Large intestine (tissue), 3 donors: ENCODE results near the gene FOXJ1. TPM values are rescaled to one million over a fixed set of nuclear protein-coding genes. Genes with fewer than 3 reads are reported as not detected.

ENCODE experiments used
- DNase-seq, 2 donors: peaks; one replicate each; pipeline versions ENCODE4 v3.0.0 to v3.0.0-alpha.2; 2013
- H3K27ac ChIP-seq: one replicate; pipeline ENCODE4 v1.5.1; 2013; ENCODE audit warnings: low read length
- H3K27me3 ChIP-seq: 2 replicates; pipeline ENCODE4 v1.6.1; 2013; ENCODE audit warnings: low read length; ENCODE audit not compliant: control insufficient read depth, insufficient read depth
- H3K36me3 ChIP-seq: 2 replicates; pipeline ENCODE4 v1.6.1; 2013; ENCODE audit warnings: low read length; ENCODE audit not compliant: control insufficient read depth, insufficient read depth
- H3K4me1 ChIP-seq: one replicate; pipeline ENCODE4 v1.6.1; 2013; ENCODE audit warnings: low read length; ENCODE audit not compliant: control insufficient read depth, insufficient read depth
- H3K4me3 ChIP-seq: one replicate; pipeline ENCODE4 v1.5.1; 2013; ENCODE audit warnings: low read length
- H3K9me3 ChIP-seq: one replicate; pipeline ENCODE4 v1.6.1; 2013; ENCODE audit warnings: mild to moderate bottlenecking, low read depth, low read length, moderate library complexity; ENCODE audit not compliant: control insufficient read depth
- WGBS: methylation state at CpG from one replicate; pipeline ENCODE4 v1.1.5; 2013; ENCODE audit warnings: low lambda C conversion rate; ENCODE audit not compliant: insufficient coverage; 5-methylcytosine and 5-hydroxymethylcytosine counted together
- polyA plus RNA-seq: library from polyadenylated mRNA; unstranded; fragments of 120-200 nt; gene quantifications from one replicate; pipeline ENCODE4 v1.2.1, GENCODE V29; 2013

The FOXJ1 gene
- polyA plus RNA-seq, 1 donor: 1.2 TPM

- no peaks in the 10 kb centered on the region for H3K27me3 ChIP-seq
- H3K4me1 ChIP-seq: peaks cover 16% of the 10 kb centered on the region
- DNase-seq: no peak
- peak overlapping the region; percentile 75 for H3K27ac ChIP-seq
- WGBS: 100% methylated on average over 1 of the region's 29 CpGs
- peaks cover 3% of the 10 kb centered on the region for H3K9me3 ChIP-seq
- peaks cover 24% of the 10 kb centered on the region for H3K36me3 ChIP-seq
- peak overlapping the region; percentile 76 for H3K4me3 ChIP-seq
Observed at GRCh38 chr17:76104140-76104895, 36.7 kb downstream of the FOXJ1 start.

DNA sequence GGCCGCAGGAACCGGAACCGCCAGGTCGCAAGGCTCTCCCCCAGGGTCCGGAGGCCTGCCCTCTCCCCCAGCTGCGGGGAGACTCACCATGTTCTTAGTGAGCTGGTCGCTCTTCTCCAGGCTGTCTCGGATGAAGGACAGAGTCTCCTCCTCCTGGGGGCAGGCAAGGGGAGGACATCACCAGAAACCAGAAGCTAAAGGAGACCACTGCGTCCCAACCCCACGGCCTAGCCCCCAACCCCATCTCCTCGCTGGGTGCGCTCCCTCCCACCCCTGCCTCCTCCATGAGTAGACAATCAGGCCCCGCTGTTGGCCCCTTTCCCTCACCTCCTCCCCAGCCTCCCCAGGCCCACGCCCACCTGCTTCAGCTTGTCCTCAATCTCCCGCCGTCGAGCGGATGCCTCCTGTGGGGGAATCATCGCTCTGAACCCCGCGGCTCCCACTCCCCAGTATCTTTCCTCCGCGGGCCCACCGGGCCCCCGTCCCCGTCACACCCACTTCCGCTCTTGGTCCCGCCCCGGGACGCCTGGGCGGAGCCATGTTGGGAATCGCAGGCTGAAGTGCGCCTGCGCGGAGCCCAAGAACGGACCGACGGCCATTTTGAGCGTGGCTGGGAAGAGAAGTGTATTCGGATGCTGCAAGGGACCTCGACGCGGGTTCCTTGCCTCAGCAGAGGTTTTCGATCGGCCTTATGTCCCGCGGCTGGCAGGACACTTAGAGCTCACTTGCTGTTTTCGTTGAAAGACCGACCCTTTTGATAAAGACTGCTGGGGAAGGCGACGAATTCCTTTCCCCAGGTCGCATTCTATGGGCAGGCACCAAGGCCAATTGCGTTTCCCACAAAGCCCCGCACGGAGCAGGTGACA, 37.5 kb downstream of the FOXJ1 start, which contains the start of gene EXOC7:
Gene EXOC7 (minus strand): TSS at position 514 of the 866 bp plus-strand sequence. CDS start 95 bp downstream, at position 419.
- Histone ChIP-seq H3K4me1 (peaks cover 16% of the 10 kb centered on the region), H3K36me3 (peaks cover 27% of the 10 kb centered on the region), H3K9me3 (peaks cover 3% of the 10 kb centered on the region), H3K27ac (peak within 1 kb of the TSS; percentile 75), H3K27me3 (no peaks in the 10 kb centered on the region), H3K4me3 (peak within 1 kb of the TSS; percentile 76)
- WGBS: no CpG with 5 or more reads among the region's 55 CpGs
- peak; percentile 92 to 94 for DNase-seq

GRCh38 chr17:76102944-76103273, 38.1 kb downstream of the FOXJ1 start:
- peaks cover 27% of the 10 kb centered on the region for H3K36me3 ChIP-seq
- no peak for DNase-seq
- peaks cover 16% of the 10 kb centered on the region for H3K4me1 ChIP-seq
- WGBS: no CpG with 5 or more reads among the region's 4 CpGs
- H3K27me3 ChIP-seq: no peaks in the 10 kb centered on the region
- H3K27ac ChIP-seq: peak overlapping the region; percentile 75
- peak overlapping the region; percentile 76 for H3K4me3 ChIP-seq
- peaks cover 3% of the 10 kb centered on the region for H3K9me3 ChIP-seq

- Histone ChIP-seq H3K4me1 (peaks cover 3% of the 10 kb centered on the region), H3K27ac (no peak overlapping the region), H3K9me3 (no peaks in the 10 kb centered on the region), H3K36me3 (peaks cover 73% of the 10 kb centered on the region), H3K27me3 (no peaks in the 10 kb centered on the region), H3K4me3 (no peak overlapping the region)
- peak in 1 of 2 donors; percentile 0 for DNase-seq
- 100% methylated on average over 2 of the region's 19 CpGs for WGBS
Observed at GRCh38 chr17:76097716-76098295, 43.2 kb downstream of the FOXJ1 start.

GRCh38 chr17:76095943-76096342, 45.1 kb downstream of the FOXJ1 start:
- Histone ChIP-seq H3K4me1 (no peaks in the 10 kb centered on the region), H3K9me3 (no peaks in the 10 kb centered on the region), H3K36me3 (peaks cover 76% of the 10 kb centered on the region), H3K27me3 (no peaks in the 10 kb centered on the region), H3K27ac (no peak overlapping the region), H3K4me3 (no peak overlapping the region)
- WGBS: no CpG with 5 or more reads among the region's 13 CpGs
- no peak for DNase-seq

DNA sequence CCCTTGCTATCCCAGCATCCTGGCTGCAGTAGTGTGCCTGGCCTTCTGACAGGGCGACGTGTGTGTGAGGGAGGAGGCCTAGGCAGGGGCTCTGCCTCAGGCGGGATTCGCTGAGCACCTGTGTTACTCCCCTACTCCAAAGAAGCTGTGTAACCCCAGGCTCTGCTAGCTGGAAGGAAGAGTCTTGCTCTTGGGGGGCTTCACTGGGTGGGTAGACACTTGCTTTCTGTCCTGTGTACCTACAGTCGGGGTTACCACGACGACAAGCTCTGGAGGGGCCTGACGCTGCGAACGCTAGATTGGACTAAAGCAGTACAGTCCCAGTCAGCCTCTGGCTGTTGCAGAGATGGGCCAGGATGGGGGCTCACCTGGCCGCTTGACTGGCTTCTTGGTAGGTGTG, 47.0 kb downstream of the FOXJ1 start:
- no peaks in the 10 kb centered on the region for H3K9me3 ChIP-seq

GRCh38 chr17:76092526-76093413, 48.3 kb downstream of the FOXJ1 start:
- H3K9me3 ChIP-seq: no peaks in the 10 kb centered on the region
- H3K27me3 ChIP-seq: no peaks in the 10 kb centered on the region
- DNase-seq: peak in 1 of 2 donors; percentile 0
- no peak overlapping the region for H3K27ac ChIP-seq
- H3K36me3 ChIP-seq: peaks cover 92% of the 10 kb centered on the region
- no peak overlapping the region for H3K4me3 ChIP-seq
- no peaks in the 10 kb centered on the region for H3K4me1 ChIP-seq
- WGBS: no CpG with 5 or more reads among the region's 20 CpGs

More for the DNA sequence above, 47.0 kb downstream of the FOXJ1 start:
- WGBS: no CpG with 5 or more reads among the region's 11 CpGs
- Histone ChIP-seq H3K4me3 (no peak overlapping the region), H3K4me1 (no peaks in the 10 kb centered on the region), H3K36me3 (peaks cover 81% of the 10 kb centered on the region), H3K27ac (no peak overlapping the region), H3K27me3 (no peaks in the 10 kb centered on the region)
- no peak for DNase-seq

GRCh38 chr17:76091526-76092286, 49.3 kb downstream of the FOXJ1 start:
- Histone ChIP-seq H3K36me3 (peaks cover 92% of the 10 kb centered on the region), H3K27me3 (no peaks in the 10 kb centered on the region), H3K27ac (no peak overlapping the region), H3K4me1 (no peaks in the 10 kb centered on the region), H3K9me3 (no peaks in the 10 kb centered on the region), H3K4me3 (no peak overlapping the region)
- 100% methylated on average over 1 of the region's 23 CpGs for WGBS
- DNase-seq: no peak

DNA sequence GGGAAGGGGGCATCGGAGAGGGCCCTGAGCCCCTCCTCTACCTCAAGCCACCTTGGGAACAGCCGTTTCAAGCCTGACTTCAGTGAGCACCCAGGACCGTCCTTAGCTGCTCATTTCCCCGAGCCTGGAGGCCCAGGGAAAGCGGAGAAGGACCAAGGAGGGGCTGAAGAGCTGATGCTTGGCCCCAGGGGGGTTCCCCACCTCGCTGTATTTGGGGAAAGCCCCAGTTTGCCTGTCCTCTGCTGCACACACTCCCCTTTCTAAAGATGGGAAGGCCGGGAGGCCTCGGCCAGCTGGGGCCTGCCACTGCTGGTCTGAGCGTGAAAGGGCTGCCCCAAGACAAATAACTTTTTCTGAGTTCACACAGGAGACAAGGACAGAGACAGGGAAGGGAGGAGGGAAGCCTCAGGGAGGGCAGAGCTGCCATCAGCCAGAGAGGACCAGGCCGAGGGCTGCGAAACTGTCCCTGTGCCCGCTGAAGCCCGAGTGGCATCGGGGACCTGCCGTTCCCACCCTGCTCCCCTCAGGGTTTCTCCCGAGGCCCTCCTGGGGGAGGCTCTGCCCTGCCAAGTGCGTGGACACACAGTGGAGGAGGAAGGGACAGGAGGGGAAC, 50.4 kb downstream of the FOXJ1 start:
- no peaks in the 10 kb centered on the region for H3K4me1 ChIP-seq
- H3K36me3 ChIP-seq: peaks cover 94% of the 10 kb centered on the region
- WGBS: no CpG with 5 or more reads among the region's 17 CpGs
- H3K9me3 ChIP-seq: no peaks in the 10 kb centered on the region
- H3K27ac ChIP-seq: no peak overlapping the region
- no peaks in the 10 kb centered on the region for H3K27me3 ChIP-seq
- no peak overlapping the region for H3K4me3 ChIP-seq
- no peak for DNase-seq
